Upper lobe of left lung (tissue), 4 donors: ENCODE measurements around the gene CEP164.

ENCODE experiments used
- CTCF ChIP-seq, 6 experiments: fragments of 450-650 bp in 4 of 6; fragments of 200-600 bp in 2 of 6; sonication (generic) in 2 of 6; IDR thresholded peaks; one replicate each; pipeline ENCODE4 v1.5.1; 2016 to 2019; ENCODE audit warnings: antibody characterized with exemption in 6 of 6
- EP300 ChIP-seq, 4 donors: sonication (generic); formaldehyde crosslinking; IDR thresholded peaks; one replicate each; pipeline ENCODE4 v1.5.1; 2017; ENCODE audit warnings: antibody characterized with exemption in 4 of 4, control low read depth in 2 of 4
- POLR2A ChIP-seq, 4 donors: fragments of 450-650 bp; IDR thresholded peaks; one replicate each; pipeline ENCODE4 v1.5.1; 2016 to 2017; ENCODE audit warnings: antibody characterized with exemption in 4 of 4, mild to moderate bottlenecking in 2 of 4
- POLR2AphosphoS5 ChIP-seq, 2 donors: sonication (generic); formaldehyde crosslinking; IDR thresholded peaks; one replicate each; pipeline ENCODE4 v1.5.1; 2017; ENCODE audit warnings: antibody characterized with exemption in 2 of 2

DNA sequence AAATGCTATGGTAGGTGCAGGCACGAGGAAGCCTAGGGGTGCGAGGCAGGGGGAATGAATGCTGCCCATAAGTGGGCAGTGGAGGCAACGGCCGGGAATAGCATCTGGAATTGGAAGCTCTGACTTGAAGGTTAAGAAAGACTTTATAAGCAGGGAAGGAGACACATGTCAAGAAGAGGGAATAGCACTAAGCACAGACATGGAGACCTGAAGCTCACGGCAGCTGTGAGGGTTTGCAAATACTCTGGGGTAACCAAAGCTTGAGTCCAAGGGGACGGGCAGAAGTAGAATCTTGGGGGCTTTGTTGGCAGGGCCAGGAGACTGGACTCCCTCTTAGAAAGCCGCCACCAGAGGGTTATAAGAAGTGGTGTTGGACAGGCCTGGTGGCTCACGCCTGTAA, 112.6 kb downstream of the CEP164 start:
- TF ChIP-seq EP300 (IDR thresholded peaks at IDR 0.05) (no peak), POLR2AphosphoS5 (IDR thresholded peaks at IDR 0.05) (no peak), CTCF (IDR thresholded peaks at IDR 0.05) (no peak), POLR2A (IDR thresholded peaks at IDR 0.05) (no peak)
